HG03064 (cell line): Measurements from ENCODE around the gene TRIM73.
A peak's percentile ranks its signal among the peaks of the same experiment; 100 is the strongest.
"Not testable (repeated sequence)": the region's sequence is repeated elsewhere in the genome, so short reads cannot be mapped to it uniquely, and the experiment has no call there.

Experiments
- ATAC-seq: cut with Tn5 transposase; IDR thresholded peaks from one replicate; pipeline ENCODE4 v1.9.1; 2021; ENCODE audit warnings: low read depth; ENCODE audit not compliant: unreplicated experiment

The TRIM73 gene

DNA sequence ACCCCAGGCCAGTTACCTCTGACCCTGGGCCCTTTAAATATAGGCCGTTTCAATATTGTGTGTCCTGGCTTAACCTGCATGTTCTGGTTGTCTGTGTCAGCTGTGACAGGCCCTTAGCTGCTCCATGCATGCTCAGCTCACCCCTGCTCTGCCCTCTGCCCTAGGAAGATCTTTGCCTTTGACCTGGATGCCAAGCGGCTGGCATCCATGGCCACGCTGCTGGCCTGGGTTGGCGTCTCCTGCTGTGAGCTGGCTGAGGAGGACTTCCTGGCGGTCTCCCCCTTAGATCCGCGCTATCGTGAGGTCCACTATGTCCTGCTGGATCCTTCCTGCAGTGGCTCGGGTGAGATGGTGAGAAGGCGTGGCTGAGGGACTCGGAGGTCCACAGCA, 20.0 kb downstream of the TRIM73 start:
- not testable (repeated sequence) for ATAC-seq

DNA sequence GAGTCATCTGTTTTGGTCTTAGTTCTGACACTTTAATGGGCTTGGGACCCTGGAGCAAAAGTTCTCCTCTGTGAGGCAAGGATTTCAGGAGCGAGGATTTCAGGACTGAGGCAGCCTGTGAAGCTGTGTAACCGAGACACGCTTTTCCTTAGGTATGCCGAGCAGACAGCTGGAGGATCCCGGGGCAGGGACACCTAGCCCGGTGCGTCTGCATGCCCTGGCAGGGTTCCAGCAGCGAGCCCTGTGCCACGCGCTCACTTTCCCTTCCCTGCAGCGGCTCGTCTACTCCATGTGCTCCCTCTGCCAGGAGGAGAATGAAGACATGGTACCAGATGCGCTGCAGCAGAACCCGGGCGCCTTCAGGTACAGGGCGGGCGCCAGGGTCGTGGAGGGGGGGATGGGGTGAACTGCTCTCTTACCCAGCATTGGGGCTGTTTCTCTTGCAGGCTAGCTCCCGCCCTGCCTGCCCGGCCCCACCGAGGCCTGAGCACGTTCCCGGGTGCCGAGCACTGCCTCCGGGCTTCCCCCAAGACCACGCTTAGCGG, 20.5 kb downstream of the TRIM73 start:
- ATAC-seq = not testable (repeated sequence)

DNA sequence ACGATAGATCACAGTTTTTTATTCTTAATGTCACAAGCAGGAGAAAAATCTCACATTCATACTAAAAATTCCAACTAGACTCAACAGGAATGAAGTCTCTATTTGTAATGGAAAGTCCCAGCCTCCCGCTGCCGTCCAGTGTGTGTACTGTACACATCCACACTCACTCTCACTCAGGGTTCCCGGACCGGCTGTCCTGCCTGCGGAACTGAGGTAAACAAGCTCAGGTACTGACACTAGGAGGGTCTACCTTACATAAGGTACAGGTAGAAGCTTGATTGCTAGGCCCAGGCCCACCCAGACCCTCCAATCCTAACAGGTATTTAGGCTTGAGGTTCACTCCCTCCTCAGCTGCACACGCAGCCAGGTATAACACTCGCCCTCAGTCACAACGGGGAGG, 21.4 kb downstream of the TRIM73 start:
- not testable (repeated sequence) for ATAC-seq

DNA sequence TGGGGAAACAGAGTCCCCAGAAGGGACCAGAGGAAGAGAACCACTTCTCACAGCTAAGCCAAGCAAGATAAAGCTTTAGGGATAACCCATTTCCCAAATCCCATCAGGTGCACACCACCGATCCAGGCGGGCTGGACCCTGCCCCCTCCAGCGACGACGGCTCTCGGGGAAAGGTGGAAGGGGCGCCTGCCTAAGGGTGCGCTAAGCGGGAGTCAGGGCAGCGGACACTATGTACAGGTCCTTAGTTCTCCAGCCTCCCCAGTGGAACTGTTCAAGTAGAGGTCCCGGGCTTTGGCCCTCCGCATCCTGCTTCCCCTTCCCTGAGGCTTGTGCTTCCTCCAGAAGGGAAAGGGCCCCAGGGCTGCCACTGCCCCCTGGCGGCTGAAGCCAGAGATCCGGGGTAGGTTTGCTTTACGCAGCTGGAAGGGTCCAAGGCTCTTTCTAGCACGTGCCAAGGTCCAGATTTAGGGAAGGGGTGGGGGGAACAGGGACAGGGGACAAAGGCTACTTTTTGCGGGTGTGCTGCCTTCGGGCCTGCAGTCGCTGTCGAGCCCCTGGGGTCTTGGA, 22.9 kb downstream of the TRIM73 start:
- ATAC-seq = not testable (repeated sequence)

DNA sequence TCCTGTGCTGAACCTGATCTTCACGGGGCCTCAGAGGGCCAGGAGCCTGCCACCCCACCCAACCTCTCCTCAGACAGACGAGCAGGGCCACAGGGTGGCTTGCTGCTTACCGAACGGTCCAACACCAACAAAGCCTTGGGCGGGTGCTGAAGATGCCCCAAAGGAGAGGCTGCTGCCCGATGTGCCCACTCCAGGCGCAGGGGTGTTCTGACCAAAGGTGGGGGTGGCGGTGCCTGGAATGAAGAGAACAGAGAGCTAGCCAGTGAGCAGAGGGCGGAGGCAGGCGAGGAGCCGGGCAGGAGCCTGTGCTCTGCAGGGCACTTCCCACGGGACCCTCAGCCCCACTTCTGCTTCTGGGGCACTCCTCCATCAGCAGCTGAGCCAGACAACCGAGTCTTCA, 23.8 kb downstream of the TRIM73 start:
- not testable (repeated sequence) for ATAC-seq

DNA sequence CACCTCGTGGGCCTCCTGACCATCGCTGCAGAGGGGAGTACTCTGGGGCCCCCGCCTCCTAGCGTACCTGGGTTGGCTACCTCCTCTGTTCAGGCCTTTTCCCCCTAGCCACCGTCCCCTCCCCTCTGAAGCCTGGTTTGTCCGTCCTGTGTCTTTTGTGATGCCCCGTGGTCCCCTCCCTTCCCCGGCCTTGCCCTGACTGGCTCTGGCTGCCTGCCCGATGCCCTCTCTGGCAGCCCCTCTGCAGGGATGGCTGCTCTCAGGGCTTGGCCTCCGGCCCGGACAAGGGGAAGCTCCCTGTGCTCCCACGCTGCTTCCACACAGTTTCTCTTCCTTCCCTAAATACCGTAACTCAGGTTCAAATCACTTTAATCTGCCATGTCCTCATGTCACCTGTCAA, 24.3 kb downstream of the TRIM73 start:
- not testable (repeated sequence) for ATAC-seq

DNA sequence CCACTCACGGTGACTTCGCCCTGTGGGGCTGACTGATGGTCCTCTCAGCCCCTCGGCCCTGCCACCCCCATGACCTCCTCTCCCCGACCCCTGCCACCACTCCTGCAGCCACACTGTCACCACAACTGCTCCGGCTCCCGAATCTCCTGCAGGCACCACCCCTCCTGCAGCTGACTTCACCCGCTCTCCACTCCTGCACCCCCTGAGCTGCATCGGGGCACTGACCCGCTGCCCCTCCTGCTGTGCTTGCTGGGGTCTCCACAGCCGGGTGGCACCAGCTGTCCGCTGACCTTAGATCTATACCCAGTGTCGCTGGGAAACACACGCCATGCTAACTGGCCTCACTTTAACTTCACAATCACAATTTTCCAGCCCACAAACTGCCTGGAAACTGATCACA, 24.7 kb downstream of the TRIM73 start:
- ATAC-seq = not testable (repeated sequence)

DNA sequence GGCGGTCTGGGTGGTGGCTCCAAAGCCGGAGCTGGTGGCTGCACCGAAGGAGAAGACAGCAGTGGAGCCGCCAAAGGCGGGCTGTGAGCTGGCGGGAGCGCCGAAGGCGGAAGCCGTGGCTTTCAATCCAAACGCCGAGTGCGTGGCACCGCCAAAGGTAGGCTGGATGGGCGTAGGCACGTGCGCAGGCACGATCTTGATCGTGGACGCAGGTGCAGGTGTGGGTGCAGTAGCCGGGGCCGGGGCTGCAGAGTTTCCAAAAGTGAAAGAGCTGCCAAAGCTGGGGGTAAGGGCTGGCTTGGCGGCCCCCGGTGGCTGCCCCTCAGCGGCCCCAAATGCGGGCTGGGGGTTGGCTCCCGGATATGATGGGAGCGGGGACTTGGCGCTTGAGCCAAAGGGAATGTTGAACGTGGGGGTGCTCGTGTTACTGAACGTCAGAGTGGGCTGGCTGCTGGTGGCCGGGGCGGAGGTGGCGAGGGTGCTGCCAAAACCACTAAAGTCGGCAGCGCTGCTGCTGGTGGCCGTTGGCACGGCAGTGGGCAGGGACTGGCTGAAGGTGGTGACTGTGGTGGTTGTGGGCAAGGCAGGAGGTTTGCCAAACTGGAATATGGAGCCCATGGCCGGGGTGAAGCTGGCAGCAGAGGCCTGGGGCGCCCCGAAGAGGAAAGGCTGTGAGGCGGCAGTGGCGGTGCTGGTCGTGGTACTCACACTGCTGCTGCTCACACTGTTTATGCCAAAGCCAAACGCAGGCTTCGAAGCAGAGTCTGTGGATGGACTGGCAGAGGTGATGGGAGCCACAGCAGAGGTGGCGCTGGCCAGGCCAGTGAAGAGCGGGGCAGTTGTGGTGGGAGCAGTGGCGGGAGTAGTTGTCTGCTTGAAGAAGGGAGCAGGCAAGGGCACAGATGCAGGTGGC, 26.6 kb downstream of the TRIM73 start:
- ATAC-seq = not testable (repeated sequence)

GRCh38 chr7:75423481-75423880, 28.1 kb downstream of the TRIM73 start:
- not testable (repeated sequence) for ATAC-seq

GRCh38 chr7:75439000-75439399, 43.6 kb downstream of the TRIM73 start:
- ATAC-seq = not testable (repeated sequence)

- ATAC-seq = peak; percentile 41
These were observed 46.7 kb downstream of the TRIM73 start for GRCh38 chr7:75442101-75442464.

GRCh38 chr7:75442465-75443111, 47.2 kb downstream of the TRIM73 start:
- ATAC-seq = peak; percentile 84

- not testable (repeated sequence) for ATAC-seq
These were observed 54.5 kb downstream of the TRIM73 start for GRCh38 chr7:75449946-75450345.

GRCh38 chr7:75452494-75452955, 57.1 kb downstream of the TRIM73 start:
- not testable (repeated sequence) for ATAC-seq
